ENCODE results near the gene ZDHHC1. TPM values are rescaled to one million over a fixed set of nuclear protein-coding genes. Genes with fewer than 3 reads are reported as not detected.
A peak's percentile ranks its signal among the peaks of the same experiment; 100 is the strongest.

ZDHHC1 gene
- total RNA-seq, 3 donors from 2014 or later = 17.4 to 20.3 (median 19.3) TPM

DNA sequence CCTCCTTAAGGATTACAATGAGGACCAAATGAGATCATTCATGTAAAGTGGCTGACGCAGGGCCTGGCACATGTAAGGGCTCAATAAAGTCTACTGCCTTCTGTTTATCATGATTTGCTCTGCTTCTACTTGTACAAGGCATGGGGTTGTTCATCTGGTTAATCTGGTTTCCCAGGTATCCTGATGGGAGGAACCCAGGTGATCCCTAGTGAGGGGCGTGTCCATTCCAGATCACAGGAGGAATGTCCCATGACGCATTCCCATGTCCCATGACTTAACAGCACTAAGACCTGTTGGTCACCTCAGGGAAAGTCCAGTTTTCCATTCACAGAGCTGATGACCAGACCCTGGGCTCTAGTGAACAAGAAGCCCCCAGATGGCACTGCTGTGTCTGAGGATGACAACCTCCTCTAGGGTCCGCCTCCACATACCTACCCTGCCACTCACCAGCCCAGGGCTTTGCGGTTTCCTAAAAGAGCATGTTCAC lies 11.5 kb downstream of the ZDHHC1 start:
- DNase-seq (ENCODE audit: low spot score in 2 of 2) = peak; percentile 75 to 94
- no peak for TF ChIP-seq CTCF (IDR thresholded peaks at IDR 0.05)
- peak; percentile 23 to 85 (median 55) for TF ChIP-seq POLR2AphosphoS5 (IDR thresholded peaks at IDR 0.05)
- no peaks in the 10 kb centered on the region for H3K9me3 ChIP-seq
- H3K36me3 ChIP-seq = no peaks in the 10 kb centered on the region
- peak overlapping the region; percentile 98 for H3K27ac ChIP-seq
- no peak overlapping the region for H3K4me3 ChIP-seq
- intact Hi-C loops (cut with DNase I; ENCODE audit: low total_unique reads) = no loop called here
- no peaks in the 10 kb centered on the region for H3K27me3 ChIP-seq
- H3K4me1 ChIP-seq = peaks cover 7 to 19% of the 10 kb centered on the region in 2 donors

DNA sequence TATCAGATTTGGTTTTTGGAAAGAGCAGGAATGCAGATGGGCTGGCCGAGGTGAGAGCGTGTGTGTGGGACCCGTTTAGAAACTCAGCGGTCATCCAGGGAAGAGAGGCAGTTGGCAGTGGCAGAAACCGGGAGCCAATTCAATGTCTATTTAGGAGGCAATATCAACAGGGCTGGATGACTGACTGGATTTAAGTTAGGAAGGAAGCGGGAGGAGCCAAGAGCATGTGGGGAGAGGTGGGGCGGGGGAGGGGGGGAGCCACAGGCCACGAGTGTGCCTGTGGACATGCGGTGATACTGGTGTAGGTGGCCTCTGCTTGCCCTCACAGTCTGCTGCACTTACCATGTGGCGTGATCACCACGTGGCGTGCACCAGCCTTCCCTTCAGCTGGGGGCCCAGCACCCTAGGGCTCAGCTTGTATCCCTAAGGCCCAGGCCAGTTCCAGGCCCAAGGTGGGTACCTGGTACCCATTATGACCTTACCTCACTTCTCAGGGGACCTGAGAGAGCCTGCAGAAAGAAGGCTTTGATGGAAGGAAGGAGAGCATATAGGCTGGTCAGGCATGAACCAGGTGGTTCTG lies 12.2 kb downstream of the ZDHHC1 start:
- Histone ChIP-seq H3K27ac (peak overlapping the region; percentile 98), H3K4me3 (peak overlapping the region in 1 of 3 donors; percentile 35), H3K27me3 (no peaks in the 10 kb centered on the region), H3K4me1 (peaks cover 7 to 19% of the 10 kb centered on the region in 2 donors), H3K9me3 (no peaks in the 10 kb centered on the region), H3K36me3 (no peaks in the 10 kb centered on the region)
- DNase-seq (ENCODE audit: low spot score in 2 of 2) = no peak
- intact Hi-C loops (cut with DNase I; ENCODE audit: low total_unique reads) = no loop called here
- TF ChIP-seq POLR2A (IDR thresholded peaks at IDR 0.05) (no peak), POLR2AphosphoS5 (IDR thresholded peaks at IDR 0.05) (no peak), CTCF (IDR thresholded peaks at IDR 0.05) (no peak)

- no peaks in the 10 kb centered on the region for H3K27me3 ChIP-seq
- no peak overlapping the region for H3K27ac ChIP-seq
- intact Hi-C loops (cut with DNase I; ENCODE audit: low total_unique reads) = no loop called here
- H3K4me1 ChIP-seq = peaks cover 7 to 30% of the 10 kb centered on the region in 2 donors
- H3K4me3 ChIP-seq = no peak overlapping the region
- TF ChIP-seq CTCF (IDR thresholded peaks at IDR 0.05) = no peak
- TF ChIP-seq POLR2AphosphoS5 (IDR thresholded peaks at IDR 0.05) = no peak
- no peak for TF ChIP-seq POLR2A (IDR thresholded peaks at IDR 0.05)
- no peak for DNase-seq (ENCODE audit: low spot score in 2 of 2)
- no peaks in the 10 kb centered on the region for H3K36me3 ChIP-seq
- H3K9me3 ChIP-seq = no peaks in the 10 kb centered on the region
Measured at GRCh38 chr16:67400901-67401300, 15.4 kb downstream of the ZDHHC1 start.

- TF ChIP-seq CTCF (IDR thresholded peaks at IDR 0.05) (no peak), POLR2A (IDR thresholded peaks at IDR 0.05) (no peak), POLR2AphosphoS5 (IDR thresholded peaks at IDR 0.05) (no peak)
- H3K27me3 ChIP-seq = no peaks in the 10 kb centered on the region
- H3K27ac ChIP-seq = no peak overlapping the region
- intact Hi-C loops (cut with DNase I; ENCODE audit: low total_unique reads) = no loop called here
- H3K36me3 ChIP-seq = no peaks in the 10 kb centered on the region
- peak overlapping the region in 1 of 3 donors; percentile 44 for H3K4me3 ChIP-seq
- H3K4me1 ChIP-seq = peaks cover 7 to 27% of the 10 kb centered on the region in 2 donors
- H3K9me3 ChIP-seq = no peaks in the 10 kb centered on the region
- no peak for DNase-seq (ENCODE audit: low spot score in 2 of 2)
Measured at GRCh38 chr16:67399749-67400704, 16.2 kb downstream of the ZDHHC1 start.
